Activated T-cell treated with anti-CD3 and anti-CD28 coated beads, Interleukin-2, amount 50 U/mL, for 4 hours (primary cell): ENCODE measurements around the gene UCKL1. TPM values are rescaled to one million over a fixed set of nuclear protein-coding genes. Genes with fewer than 3 reads are reported as not detected.
A peak's percentile ranks its signal among the peaks of the same experiment; 100 is the strongest.

Experiments
- ATAC-seq, 2 donors: fragments of 200-7000 bp; cut with Tn5 transposase; one replicate each; pipeline ENCODE4 v1.10.0; 2021
- DNase-seq: peaks from one replicate; pipeline ENCODE4 v3.0.0-alpha.2; 2020
- H3K27me3 Mint-ChIP-seq: one replicate; pipeline ENCODE4 v1.8.0; 2021; ENCODE audit warnings: low read depth, mixed read lengths
- H3K36me3 Mint-ChIP-seq: one replicate; pipeline ENCODE4 v1.8.0; 2022; ENCODE audit warnings: mixed read lengths; ENCODE audit not compliant: insufficient read depth
- H3K4me1 Mint-ChIP-seq: one replicate; pipeline ENCODE4 v1.8.0; 2021; ENCODE audit warnings: low read depth, mixed read lengths
- H3K4me3 Mint-ChIP-seq: one replicate; pipeline ENCODE4 v1.8.0; 2021; ENCODE audit warnings: mild to moderate bottlenecking, moderate library complexity, mixed read lengths
- H3K9me3 Mint-ChIP-seq: one replicate; pipeline ENCODE4 v1.8.0; 2021; ENCODE audit warnings: mixed read lengths
- total RNA-seq, 3 donors: library from RNA; stranded (reverse); gene quantifications; one replicate each; pipeline ENCODE4 v1.2.1, GENCODE V29; 2021

The UCKL1 gene
- total RNA-seq, 3 donors from 2014 or later: 48.8 to 59.4 (median 56.6) TPM

GRCh38 chr20:63915471-63915870 lies 40.7 kb downstream of the UCKL1 start:
- no peaks in the 10 kb centered on the region for H3K27me3 Mint-ChIP-seq
- H3K36me3 Mint-ChIP-seq: peaks cover 19% of the 10 kb centered on the region
- no peak overlapping the region for H3K4me3 Mint-ChIP-seq
- H3K9me3 Mint-ChIP-seq: peaks cover 3% of the 10 kb centered on the region
- peaks cover 27% of the 10 kb centered on the region for H3K4me1 Mint-ChIP-seq
- ATAC-seq: no peak
- no peak for DNase-seq

GRCh38 chr20:63913768-63914167 lies 42.4 kb downstream of the UCKL1 start:
- no peak for ATAC-seq
- H3K27me3 Mint-ChIP-seq: no peaks in the 10 kb centered on the region
- peaks cover 35% of the 10 kb centered on the region for H3K4me1 Mint-ChIP-seq
- H3K4me3 Mint-ChIP-seq: no peak overlapping the region
- peaks cover 20% of the 10 kb centered on the region for H3K36me3 Mint-ChIP-seq
- DNase-seq: no peak
- H3K9me3 Mint-ChIP-seq: peaks cover 3% of the 10 kb centered on the region

- ATAC-seq: no peak
- no peak for DNase-seq
- peaks cover 39% of the 10 kb centered on the region for H3K4me1 Mint-ChIP-seq
Observed at GRCh38 chr20:63911176-63911575, 45.0 kb downstream of the UCKL1 start.

GRCh38 chr20:63908008-63908682 lies 48.1 kb downstream of the UCKL1 start:
- Mint-ChIP-seq H3K36me3 (peaks cover 4% of the 10 kb centered on the region), H3K27me3 (no peaks in the 10 kb centered on the region), H3K4me1 (peaks cover 50% of the 10 kb centered on the region), H3K9me3 (no peaks in the 10 kb centered on the region), H3K4me3 (no peak overlapping the region)
- ATAC-seq (no peak), DNase-seq (no peak)

More at GRCh38 chr20:63911176-63911575, 45.0 kb downstream of the UCKL1 start:
- H3K27me3 Mint-ChIP-seq: no peaks in the 10 kb centered on the region
- H3K9me3 Mint-ChIP-seq: peaks cover 1% of the 10 kb centered on the region
- H3K36me3 Mint-ChIP-seq: peaks cover 10% of the 10 kb centered on the region
- H3K4me3 Mint-ChIP-seq: no peak overlapping the region

GRCh38 chr20:63903796-63904561 lies 52.2 kb downstream of the UCKL1 start:
- Mint-ChIP-seq H3K4me3 (no peak overlapping the region), H3K4me1 (peaks cover 53% of the 10 kb centered on the region), H3K36me3 (peaks cover 6% of the 10 kb centered on the region), H3K27me3 (no peaks in the 10 kb centered on the region), H3K9me3 (no peaks in the 10 kb centered on the region)
- no peak for ATAC-seq
- DNase-seq: no peak

GRCh38 chr20:63900413-63900812 lies 55.8 kb downstream of the UCKL1 start:
- Mint-ChIP-seq H3K36me3 (peaks cover 10% of the 10 kb centered on the region), H3K9me3 (no peaks in the 10 kb centered on the region), H3K4me1 (peaks cover 71% of the 10 kb centered on the region)

GRCh38 chr20:63898882-63899558 lies 57.2 kb downstream of the UCKL1 start:
- DNase-seq (no peak), ATAC-seq (no peak)
- no peaks in the 10 kb centered on the region for H3K9me3 Mint-ChIP-seq
- H3K4me3 Mint-ChIP-seq: no peak overlapping the region
- peaks cover 67% of the 10 kb centered on the region for H3K4me1 Mint-ChIP-seq
- H3K27me3 Mint-ChIP-seq: no peaks in the 10 kb centered on the region
- H3K36me3 Mint-ChIP-seq: peaks cover 10% of the 10 kb centered on the region

More at GRCh38 chr20:63900413-63900812, 55.8 kb downstream of the UCKL1 start:
- Mint-ChIP-seq H3K4me3 (no peak overlapping the region), H3K27me3 (no peaks in the 10 kb centered on the region)
- no peak for DNase-seq
- no peak for ATAC-seq

- H3K4me1 Mint-ChIP-seq: peaks cover 61% of the 10 kb centered on the region
- no peak for ATAC-seq
Observed at GRCh38 chr20:63897978-63898561, 58.1 kb downstream of the UCKL1 start.

GRCh38 chr20:63896264-63897105 lies 59.7 kb downstream of the UCKL1 start:
- Mint-ChIP-seq H3K4me1 (peaks cover 52% of the 10 kb centered on the region), H3K9me3 (no peaks in the 10 kb centered on the region)
- peak; percentile 35 to 38 for ATAC-seq

More at GRCh38 chr20:63897978-63898561, 58.1 kb downstream of the UCKL1 start:
- Mint-ChIP-seq H3K27me3 (no peaks in the 10 kb centered on the region), H3K9me3 (no peaks in the 10 kb centered on the region), H3K4me3 (no peak overlapping the region), H3K36me3 (peaks cover 9% of the 10 kb centered on the region)
- no peak for DNase-seq

GRCh38 chr20:63895952-63896263 lies 60.3 kb downstream of the UCKL1 start:
- no peak for DNase-seq
- Mint-ChIP-seq H3K36me3 (peaks cover 8% of the 10 kb centered on the region), H3K4me1 (peaks cover 46% of the 10 kb centered on the region), H3K9me3 (no peaks in the 10 kb centered on the region), H3K4me3 (peak overlapping the region; percentile 95), H3K27me3 (no peaks in the 10 kb centered on the region)
- ATAC-seq: no peak

More at GRCh38 chr20:63896264-63897105, 59.7 kb downstream of the UCKL1 start:
- no peaks in the 10 kb centered on the region for H3K27me3 Mint-ChIP-seq
- H3K36me3 Mint-ChIP-seq: peaks cover 8% of the 10 kb centered on the region
- DNase-seq: no peak
- H3K4me3 Mint-ChIP-seq: peak overlapping the region; percentile 95

- Mint-ChIP-seq H3K9me3 (no peaks in the 10 kb centered on the region), H3K27me3 (no peaks in the 10 kb centered on the region), H3K4me3 (peak overlapping the region; percentile 95), H3K36me3 (peaks cover 8% of the 10 kb centered on the region), H3K4me1 (peaks cover 42% of the 10 kb centered on the region)
- ATAC-seq (peak in 1 of 2 donors; percentile 19), DNase-seq (no peak)
Observed at GRCh38 chr20:63895202-63895951, 60.8 kb downstream of the UCKL1 start.

GRCh38 chr20:63894358-63895201 lies 61.6 kb downstream of the UCKL1 start, which contains the start of gene DNAJC5:
Gene DNAJC5, plus strand, starts transcription at chr20:63895126. Its CDS starts 33,220 bp downstream, at chr20:63928346.
- peaks cover 41% of the 10 kb centered on the region for H3K4me1 Mint-ChIP-seq
- H3K4me3 Mint-ChIP-seq: peak within 1 kb of the TSS; percentile 95
- DNase-seq: peak; percentile 96
- peaks cover 10% of the 10 kb centered on the region for H3K36me3 Mint-ChIP-seq
- H3K27me3 Mint-ChIP-seq: no peaks in the 10 kb centered on the region
- H3K9me3 Mint-ChIP-seq: no peaks in the 10 kb centered on the region
- peak; percentile 84 to 88 for ATAC-seq
